A673 (cell line): Measurements from ENCODE around the gene SH2B3.

Experiments used
- EZH2 ChIP-seq: fragments of 200-600 bp; sonication (generic); IDR thresholded peaks from 2 replicates; pipeline ENCODE4 v1.6.1; 2017; ENCODE audit warnings: borderline replicate concordance, low read depth, mild to moderate bottlenecking, mixed read lengths, antibody characterized with exemption, low read length; ENCODE audit not compliant: poor library complexity, severe bottlenecking
- TF ChIP-seq, protein P1 (sequence below): fragments of 300-800, 200-600 bp; sonication (generic); conservative IDR thresholded peaks from 2 replicates; pipeline ENCODE4 v1.5.1; 2017; ENCODE audit warnings: low read depth, mild to moderate bottlenecking, antibody characterized with exemption, low read length, moderate library complexity, mixed read lengths

GRCh38 chr12:111367661-111368221, 38.0 kb upstream of the SH2B3 start:
- TF ChIP-seq, protein P1, sequence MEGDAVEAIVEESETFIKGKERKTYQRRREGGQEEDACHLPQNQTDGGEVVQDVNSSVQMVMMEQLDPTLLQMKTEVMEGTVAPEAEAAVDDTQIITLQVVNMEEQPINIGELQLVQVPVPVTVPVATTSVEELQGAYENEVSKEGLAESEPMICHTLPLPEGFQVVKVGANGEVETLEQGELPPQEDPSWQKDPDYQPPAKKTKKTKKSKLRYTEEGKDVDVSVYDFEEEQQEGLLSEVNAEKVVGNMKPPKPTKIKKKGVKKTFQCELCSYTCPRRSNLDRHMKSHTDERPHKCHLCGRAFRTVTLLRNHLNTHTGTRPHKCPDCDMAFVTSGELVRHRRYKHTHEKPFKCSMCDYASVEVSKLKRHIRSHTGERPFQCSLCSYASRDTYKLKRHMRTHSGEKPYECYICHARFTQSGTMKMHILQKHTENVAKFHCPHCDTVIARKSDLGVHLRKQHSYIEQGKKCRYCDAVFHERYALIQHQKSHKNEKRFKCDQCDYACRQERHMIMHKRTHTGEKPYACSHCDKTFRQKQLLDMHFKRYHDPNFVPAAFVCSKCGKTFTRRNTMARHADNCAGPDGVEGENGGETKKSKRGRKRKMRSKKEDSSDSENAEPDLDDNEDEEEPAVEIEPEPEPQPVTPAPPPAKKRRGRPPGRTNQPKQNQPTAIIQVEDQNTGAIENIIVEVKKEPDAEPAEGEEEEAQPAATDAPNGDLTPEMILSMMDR = no peak
- TF ChIP-seq EZH2 = no peak
